ENCODE measurements around the gene KCNMA1.
A peak's percentile ranks its signal among the peaks of the same experiment; 100 is the strongest.

KCNMA1 gene

GRCh38 chr10:77207182-77207827 is 430.3 kb downstream of the KCNMA1 start:
- no peak for DNase-seq (ENCODE audit: insufficient read length, low spot score)
- no peak for FAIRE-seq
- no peak for TF ChIP-seq POLR2A (IDR thresholded peaks at IDR 0.05; ENCODE audit: low read depth, low read length)

- DNase-seq (ENCODE audit: insufficient read length, low spot score) = no peak
- no peak for FAIRE-seq
- no peak for TF ChIP-seq POLR2A (IDR thresholded peaks at IDR 0.05; ENCODE audit: low read depth, low read length)
These were observed 432.5 kb downstream of the KCNMA1 start for GRCh38 chr10:77205135-77205534.

- FAIRE-seq (peak; percentile 15), DNase-seq (ENCODE audit: insufficient read length, low spot score) (no peak)
- no peak for TF ChIP-seq POLR2A (IDR thresholded peaks at IDR 0.05; ENCODE audit: low read depth, low read length)
These were observed 433.4 kb downstream of the KCNMA1 start for GRCh38 chr10:77204171-77204570.

GRCh38 chr10:77202857-77203256 is 434.8 kb downstream of the KCNMA1 start:
- TF ChIP-seq POLR2A (IDR thresholded peaks at IDR 0.05; ENCODE audit: low read depth, low read length) = no peak
- DNase-seq (ENCODE audit: insufficient read length, low spot score) = no peak
- FAIRE-seq = peak; percentile 43

- DNase-seq (ENCODE audit: insufficient read length, low spot score) (no peak), FAIRE-seq (peak; percentile 27)
- no peak for TF ChIP-seq POLR2A (IDR thresholded peaks at IDR 0.05; ENCODE audit: low read depth, low read length)
These were observed 436.2 kb downstream of the KCNMA1 start for GRCh38 chr10:77201135-77202106.

- DNase-seq (ENCODE audit: insufficient read length, low spot score) (no peak), FAIRE-seq (no peak)
- no peak for TF ChIP-seq POLR2A (IDR thresholded peaks at IDR 0.05; ENCODE audit: low read depth, low read length)
These were observed 440.1 kb downstream of the KCNMA1 start for GRCh38 chr10:77197544-77197943.

- no peak for TF ChIP-seq POLR2A (IDR thresholded peaks at IDR 0.05; ENCODE audit: low read depth, low read length)
- FAIRE-seq (no peak), DNase-seq (ENCODE audit: insufficient read length, low spot score) (no peak)
These were observed 441.0 kb downstream of the KCNMA1 start for GRCh38 chr10:77196614-77197013.

GRCh38 chr10:77195101-77195500 is 442.5 kb downstream of the KCNMA1 start:
- DNase-seq (ENCODE audit: insufficient read length, low spot score) (peak; percentile 65), FAIRE-seq (peak; percentile 99)
- no peak for TF ChIP-seq POLR2A (IDR thresholded peaks at IDR 0.05; ENCODE audit: low read depth, low read length)

- DNase-seq (ENCODE audit: insufficient read length, low spot score) (no peak), FAIRE-seq (no peak)
- TF ChIP-seq POLR2A (IDR thresholded peaks at IDR 0.05; ENCODE audit: low read depth, low read length) = no peak
These were observed 444.6 kb downstream of the KCNMA1 start for GRCh38 chr10:77193001-77193400.

- DNase-seq (ENCODE audit: insufficient read length, low spot score) = no peak
- peak; percentile 71 for FAIRE-seq
- no peak for TF ChIP-seq POLR2A (IDR thresholded peaks at IDR 0.05; ENCODE audit: low read depth, low read length)
These were observed 445.2 kb downstream of the KCNMA1 start for GRCh38 chr10:77192402-77192801.

GRCh38 chr10:77191324-77192049 is 446.1 kb downstream of the KCNMA1 start:
- TF ChIP-seq POLR2A (IDR thresholded peaks at IDR 0.05; ENCODE audit: low read depth, low read length) = no peak
- FAIRE-seq (no peak), DNase-seq (ENCODE audit: insufficient read length, low spot score) (no peak)

- FAIRE-seq (no peak), DNase-seq (ENCODE audit: insufficient read length, low spot score) (no peak)
- no peak for TF ChIP-seq POLR2A (IDR thresholded peaks at IDR 0.05; ENCODE audit: low read depth, low read length)
These were observed 447.3 kb downstream of the KCNMA1 start for GRCh38 chr10:77190291-77190690.

- FAIRE-seq (no peak), DNase-seq (ENCODE audit: insufficient read length, low spot score) (no peak)
- TF ChIP-seq POLR2A (IDR thresholded peaks at IDR 0.05; ENCODE audit: low read depth, low read length) = no peak
These were observed 448.1 kb downstream of the KCNMA1 start for GRCh38 chr10:77189520-77189919.

GRCh38 chr10:77189075-77189474 is 448.5 kb downstream of the KCNMA1 start:
- FAIRE-seq = no peak
- no peak for TF ChIP-seq POLR2A (IDR thresholded peaks at IDR 0.05; ENCODE audit: low read depth, low read length)
- no peak for DNase-seq (ENCODE audit: insufficient read length, low spot score)

All from H54 (cell line).